IMR-90 (cell line): ENCODE data around the gene CAMK2B. TPM values are rescaled to one million over a fixed set of nuclear protein-coding genes. Genes with fewer than 3 reads are reported as not detected.

Source experiments
- ATAC-seq: fragments of 200-7000 bp; cut with Tn5 transposase; 2 replicates; pipeline ENCODE4 v1.9.1; 2020; ENCODE audit warnings: low read depth, mild to moderate bottlenecking, moderate library complexity
- BruUV-seq: library from RNA; stranded (reverse); fragments of 400-500 nt; replicated peaks from 2 replicates; lab custom pipeline; 2021; lab: Mats Ljungman, UMichigan
- CTCF ChIA-PET: fragments of 300-600 bp; formaldehyde crosslinking; extraction: SDS; loops from one replicate; lab custom pipeline; 2021; ENCODE audit warnings: antibody characterized with exemption; lab: Yijun Ruan, JAX
- POLR2A ChIA-PET: fragments of 300-600 bp; sonication (Branson Sonifier 250); formaldehyde crosslinking; loops from one replicate; lab custom pipeline; 2022; ENCODE audit warnings: antibody characterized with exemption; ENCODE audit not compliant: unreplicated experiment; lab: Charles Lee
- DNase-seq: peaks from one replicate; pipeline ENCODE4 v3.0.0; 2013
- H2AFZ ChIP-seq: replicated peaks from 2 replicates; pipeline ENCODE3; 2013; ENCODE audit warnings: low read length, mild to moderate bottlenecking; ENCODE audit not compliant: poor library complexity
- H2AK5ac ChIP-seq: 2 replicates; pipeline ENCODE4 v1.6.1; 2013; ENCODE audit warnings: low read depth, low read length, inconsistent platforms
- H2AK9ac ChIP-seq: replicated peaks from 2 replicates; pipeline ENCODE3; 2013; ENCODE audit warnings: mild to moderate bottlenecking, low read depth, low read length, moderate library complexity; ENCODE audit not compliant: poor library complexity
- H2BK120ac ChIP-seq: 2 replicates; pipeline ENCODE4 v1.6.1; 2013; ENCODE audit warnings: low read depth, low read length, inconsistent platforms
- H2BK15ac ChIP-seq: 3 replicates; pipeline ENCODE4 v1.6.1; 2013; ENCODE audit warnings: low read depth, low read length, inconsistent platforms
- H2BK20ac ChIP-seq: 2 replicates; pipeline ENCODE4 v1.6.1; 2013; ENCODE audit warnings: low read depth, mild to moderate bottlenecking, inconsistent platforms, low read length, moderate library complexity
- H2BK5ac ChIP-seq: 2 replicates; pipeline ENCODE4 v1.6.1; 2013; ENCODE audit warnings: mild to moderate bottlenecking, low read depth, low read length, inconsistent platforms; ENCODE audit not compliant: poor library complexity, severe bottlenecking
- H3K14ac ChIP-seq: replicated peaks from 2 replicates; pipeline ENCODE4 v1.6.1; 2013; ENCODE audit warnings: low read depth, low read length, inconsistent platforms
- H3K18ac ChIP-seq: 2 replicates; pipeline ENCODE4 v1.6.1; 2013; ENCODE audit warnings: low read depth, low read length, control low read depth
- H3K23ac ChIP-seq: 2 replicates; pipeline ENCODE4 v1.6.1; 2013; ENCODE audit warnings: low read depth, low read length, inconsistent platforms
- H3K27ac ChIP-seq: 2 replicates; pipeline ENCODE4 v1.5.1; 2013; ENCODE audit warnings: mild to moderate bottlenecking, control low read depth, low read length; ENCODE audit not compliant: insufficient read depth
- H3K27me3 ChIP-seq: 2 replicates; pipeline ENCODE4 v1.6.1; 2013; ENCODE audit warnings: low read length; ENCODE audit not compliant: control insufficient read depth, insufficient read depth
- H3K36me3 ChIP-seq: 2 replicates; pipeline ENCODE4 v1.6.1; 2013; ENCODE audit warnings: low read length, mixed read lengths; ENCODE audit not compliant: control insufficient read depth, insufficient read depth
- H3K4ac ChIP-seq: 2 replicates; pipeline ENCODE4 v1.6.1; 2013; ENCODE audit warnings: low read depth, low read length, inconsistent platforms
- H3K4me1 ChIP-seq: 2 replicates; pipeline ENCODE4 v1.6.1; 2013; ENCODE audit warnings: low read length, mixed read lengths; ENCODE audit not compliant: control insufficient read depth, insufficient read depth
- H3K4me2 ChIP-seq: 2 replicates; pipeline ENCODE4 v1.6.1; 2013; ENCODE audit warnings: low read depth, mild to moderate bottlenecking, control low read depth, low read length, moderate library complexity
- H3K4me3 ChIP-seq: 2 replicates; pipeline ENCODE4 v1.5.1; 2013; ENCODE audit warnings: low read depth, mild to moderate bottlenecking, control low read depth, low read length, moderate library complexity; ENCODE audit not compliant: insufficient read depth
- H3K56ac ChIP-seq: 2 replicates; pipeline ENCODE4 v1.6.1; 2013; ENCODE audit warnings: low read length, inconsistent platforms; ENCODE audit not compliant: insufficient read depth; ENCODE audit errors: extremely low read depth
- H3K79me1 ChIP-seq, 2 experiments: 2 replicates each; pipeline ENCODE4 v1.6.1; 2013; ENCODE audit warnings: low read length in 2 of 2, inconsistent platforms in 1 of 2, low read depth in 1 of 2
- H3K9ac ChIP-seq: 2 replicates; pipeline ENCODE4 v1.6.1; 2013; ENCODE audit warnings: low read depth, low read length, control low read depth
- H3K9me1 ChIP-seq: 2 replicates; pipeline ENCODE4 v1.6.1; 2013; ENCODE audit warnings: low read length, inconsistent platforms; ENCODE audit not compliant: insufficient read depth
- H3K9me3 ChIP-seq: 2 replicates; pipeline ENCODE4 v1.6.1; 2013; ENCODE audit warnings: low read length; ENCODE audit not compliant: control insufficient read depth, insufficient read depth
- H4K20me1 ChIP-seq: 2 replicates; pipeline ENCODE4 v1.6.1; 2013; ENCODE audit warnings: low read length, inconsistent platforms; ENCODE audit not compliant: insufficient read depth
- H4K5ac ChIP-seq: 2 replicates; pipeline ENCODE4 v1.6.1; 2013; ENCODE audit warnings: mild to moderate bottlenecking, low read depth, low read length, control low read depth
- H4K8ac ChIP-seq, 2 experiments: 2 replicates each; pipeline ENCODE4 v1.6.1; 2013; ENCODE audit warnings: low read depth in 2 of 2, low read length in 2 of 2, control low read depth in 1 of 2, inconsistent platforms in 1 of 2
- H4K91ac ChIP-seq: 2 replicates; pipeline ENCODE4 v1.6.1; 2013; ENCODE audit warnings: low read depth, low read length, inconsistent platforms; ENCODE audit not compliant: insufficient read depth
- BHLHE40 ChIP-seq: fragments of 150-350 bp; IDR thresholded peaks from 2 replicates; pipeline ENCODE4 v1.6.1; 2016; ENCODE audit warnings: mild to moderate bottlenecking, low read depth, low read length
- CEBPB ChIP-seq: IDR thresholded peaks from 2 replicates; pipeline ENCODE4 v1.6.1; 2012; ENCODE audit warnings: low read depth, low read length, improper control_type of control experiment
- CHD1 ChIP-seq: IDR thresholded peaks from 2 replicates; pipeline ENCODE4 v1.6.1; 2012; ENCODE audit warnings: low read depth, low read length, improper control_type of control experiment
- FOS ChIP-seq: fragments of 150-350 bp; IDR thresholded peaks from 2 replicates; pipeline ENCODE4 v1.6.1; 2016; ENCODE audit warnings: low read depth, low read length
- MAFK ChIP-seq: IDR thresholded peaks from 2 replicates; pipeline ENCODE4 v1.6.1; 2012; ENCODE audit warnings: low read depth, low read length, improper control_type of control experiment
- MAZ ChIP-seq: IDR thresholded peaks from 2 replicates; pipeline ENCODE4 v1.6.1; 2012; ENCODE audit warnings: low read depth, mild to moderate bottlenecking, low read length, improper control_type of control experiment, moderate library complexity, borderline replicate concordance
- MXI1 ChIP-seq: IDR thresholded peaks from 2 replicates; pipeline ENCODE4 v1.6.1; 2012; ENCODE audit warnings: low read depth, mild to moderate bottlenecking, low read length, moderate library complexity, borderline replicate concordance
- NFE2L2 ChIP-seq: fragments of 150-350 bp; IDR thresholded peaks from 2 replicates; pipeline ENCODE4 v1.6.1; 2016; ENCODE audit warnings: low read depth, mild to moderate bottlenecking, low read length
- POLR2A ChIP-seq: IDR thresholded peaks from 2 replicates; pipeline ENCODE4 v1.6.1; 2012; ENCODE audit warnings: mild to moderate bottlenecking, low read depth, low read length
- RAD21 ChIP-seq: IDR thresholded peaks from 2 replicates; pipeline ENCODE4 v1.6.1; 2012; ENCODE audit warnings: low read length, improper control_type of control experiment
- RCOR1 ChIP-seq: IDR thresholded peaks from 2 replicates; pipeline ENCODE4 v1.6.1; 2012; ENCODE audit warnings: mild to moderate bottlenecking, low read length, improper control_type of control experiment; ENCODE audit not compliant: insufficient replicate concordance
- RFX5 ChIP-seq: IDR thresholded peaks from 2 replicates; pipeline ENCODE4 v1.8.0; 2012; ENCODE audit warnings: low read depth, mild to moderate bottlenecking, low read length, moderate library complexity
- SMC3 ChIP-seq: fragments of 150-350 bp; IDR thresholded peaks from 2 replicates; pipeline ENCODE4 v1.6.1; 2016; ENCODE audit warnings: low read depth, mild to moderate bottlenecking, antibody characterized with exemption, low read length, moderate library complexity
- WGBS, 2 experiments: methylation state at CpG; one replicate each; pipeline versions ENCODE4 v1.1.5 to v1.1.7; 2013; ENCODE audit warnings: missing lambda C conversion rate in 2 of 2; ENCODE audit not compliant: insufficient read length in 1 of 2; ENCODE audit errors: extremely low coverage in 2 of 2; 5-methylcytosine and 5-hydroxymethylcytosine counted together
- dilution Hi-C: fragments of 300-500 bp; cut with HindIII; formaldehyde crosslinking; loops from one replicate; pipeline ENCODE4 v1.14.3; 2018; ENCODE audit warnings: low sequenced_read_pairs; ENCODE audit not compliant: unreplicated experiment
- in situ Hi-C: fragments of 300-500 bp; cut with MboI; formaldehyde crosslinking; loops from 3 replicates; pipeline ENCODE4 v1.14.3; 2019; ENCODE audit warnings: low sequenced_read_pairs, inconsistent platforms, mixed read lengths
- intact Hi-C: fragments of 100-400 bp; cut with micrococcal nuclease; formaldehyde crosslinking; loops from 2 replicates; pipeline ENCODE4 v1.10.0; 2022
- polyA plus RNA-seq, 3 experiments: library from polyadenylated mRNA; depleted of rRNA; stranded (reverse); fragments of >200 nt; gene quantifications; 2 replicates each; pipeline ENCODE4 v1.2.3, GENCODE V29; 2012; ENCODE audit warnings: low replicate concordance in 1 of 3
- total RNA-seq: library from RNA; depleted of rRNA; stranded (reverse); fragments of >200 nt; gene quantifications from 2 replicates; pipeline ENCODE4 v1.2.3, GENCODE V29; 2012
- TF ChIP-seq, protein P1 (sequence below): fragments of 150-350 bp; IDR thresholded peaks from 2 replicates; pipeline ENCODE4 v1.6.1; 2017; ENCODE audit warnings: mild to moderate bottlenecking, antibody characterized with exemption, low read length, low read depth
- TF ChIP-seq, protein P2 (sequence below): fragments of 150-350 bp; IDR thresholded peaks from 2 replicates; pipeline ENCODE4 v1.6.1; 2016; ENCODE audit warnings: low read depth, mild to moderate bottlenecking, low read length, moderate library complexity, borderline replicate concordance
- TF ChIP-seq, protein P3 (sequence below): conservative IDR thresholded peaks from 2 replicates; pipeline ENCODE4 v1.5.1; 2012; ENCODE audit warnings: mild to moderate bottlenecking, low read depth, low read length, improper control_type of control experiment

The CAMK2B gene
- total and polyA plus RNA-seq, 2 of the 4 experiments (the other 2 are of a cell fraction): 0.18 to 0.36 TPM

DNA sequence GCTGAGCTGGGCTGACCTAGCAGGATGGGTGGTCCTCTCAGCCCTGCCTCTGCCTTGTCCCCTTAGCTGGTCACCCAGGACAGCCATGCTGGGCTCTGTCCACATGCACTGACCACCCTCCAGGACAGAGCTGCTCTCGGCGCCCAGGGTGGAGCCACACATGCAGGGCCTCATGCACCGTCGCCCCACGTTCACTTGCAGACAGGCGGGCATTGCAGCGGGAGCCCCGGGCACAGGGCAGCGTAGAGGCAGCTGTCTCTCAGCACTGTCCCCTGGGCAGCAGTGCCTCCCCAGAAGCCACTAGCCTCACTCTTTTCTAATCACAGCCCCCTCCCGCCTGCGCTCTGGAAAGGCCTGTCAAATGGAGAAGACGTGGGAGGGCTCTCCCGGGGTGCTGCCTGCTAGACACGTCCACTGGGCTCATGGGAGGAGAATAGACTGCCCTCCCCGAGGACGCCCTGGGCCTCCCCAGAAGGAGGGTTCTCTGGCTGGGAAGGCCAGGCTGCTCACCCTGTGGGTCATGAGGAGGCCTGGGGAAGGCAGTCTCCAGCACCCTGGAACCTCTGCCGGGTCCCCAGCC lies 87.2 kb downstream of the CAMK2B start:
- no peak overlapping the region for H3K4me3 ChIP-seq
- CTCF ChIA-PET: no interaction called here
- H3K4ac ChIP-seq: no peak overlapping the region
- no peak overlapping the region for H3K18ac ChIP-seq
- H3K4me1 ChIP-seq: no peaks in the 10 kb centered on the region
- no peak overlapping the region for H4K8ac ChIP-seq
- H3K9me1 ChIP-seq: no peaks in the 10 kb centered on the region
- H3K4me2 ChIP-seq: no peak overlapping the region
- H2BK5ac ChIP-seq: no peak overlapping the region
- H3K9me3 ChIP-seq: no peaks in the 10 kb centered on the region
- no peaks in the 10 kb centered on the region for H3K36me3 ChIP-seq
- H4K5ac ChIP-seq: no peak overlapping the region
- peaks cover 22% of the 10 kb centered on the region for H3K27me3 ChIP-seq
- no peak overlapping the region for H2AK9ac ChIP-seq
- in situ Hi-C loops (no loop called here), intact Hi-C loops (no loop called here), dilution Hi-C loops (no loop called here)
- no peak overlapping the region for H2BK20ac ChIP-seq
- no peak overlapping the region for H4K91ac ChIP-seq
- BruUV-seq: no TSS peak
- WGBS, 2 experiments: 85% methylated on average over 9 of the region's 17 CpGs; no CpG with 5 or more reads in 1 of the 2 experiments
- TF ChIP-seq MAZ (no peak), MXI1 (no peak), SMC3 (no peak), CEBPB (no peak), RAD21 (no peak), MAFK (no peak), RCOR1 (no peak), BHLHE40 (no peak), FOS (no peak), NFE2L2 (no peak), CHD1 (no peak), RFX5 (no peak), POLR2A (no peak)
- TF ChIP-seq, protein P1, sequence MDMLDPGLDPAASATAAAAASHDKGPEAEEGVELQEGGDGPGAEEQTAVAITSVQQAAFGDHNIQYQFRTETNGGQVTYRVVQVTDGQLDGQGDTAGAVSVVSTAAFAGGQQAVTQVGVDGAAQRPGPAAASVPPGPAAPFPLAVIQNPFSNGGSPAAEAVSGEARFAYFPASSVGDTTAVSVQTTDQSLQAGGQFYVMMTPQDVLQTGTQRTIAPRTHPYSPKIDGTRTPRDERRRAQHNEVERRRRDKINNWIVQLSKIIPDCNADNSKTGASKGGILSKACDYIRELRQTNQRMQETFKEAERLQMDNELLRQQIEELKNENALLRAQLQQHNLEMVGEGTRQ: no peak
- TF ChIP-seq, protein P2, sequence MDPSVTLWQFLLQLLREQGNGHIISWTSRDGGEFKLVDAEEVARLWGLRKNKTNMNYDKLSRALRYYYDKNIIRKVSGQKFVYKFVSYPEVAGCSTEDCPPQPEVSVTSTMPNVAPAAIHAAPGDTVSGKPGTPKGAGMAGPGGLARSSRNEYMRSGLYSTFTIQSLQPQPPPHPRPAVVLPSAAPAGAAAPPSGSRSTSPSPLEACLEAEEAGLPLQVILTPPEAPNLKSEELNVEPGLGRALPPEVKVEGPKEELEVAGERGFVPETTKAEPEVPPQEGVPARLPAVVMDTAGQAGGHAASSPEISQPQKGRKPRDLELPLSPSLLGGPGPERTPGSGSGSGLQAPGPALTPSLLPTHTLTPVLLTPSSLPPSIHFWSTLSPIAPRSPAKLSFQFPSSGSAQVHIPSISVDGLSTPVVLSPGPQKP: no peak
- TF ChIP-seq, protein P3, sequence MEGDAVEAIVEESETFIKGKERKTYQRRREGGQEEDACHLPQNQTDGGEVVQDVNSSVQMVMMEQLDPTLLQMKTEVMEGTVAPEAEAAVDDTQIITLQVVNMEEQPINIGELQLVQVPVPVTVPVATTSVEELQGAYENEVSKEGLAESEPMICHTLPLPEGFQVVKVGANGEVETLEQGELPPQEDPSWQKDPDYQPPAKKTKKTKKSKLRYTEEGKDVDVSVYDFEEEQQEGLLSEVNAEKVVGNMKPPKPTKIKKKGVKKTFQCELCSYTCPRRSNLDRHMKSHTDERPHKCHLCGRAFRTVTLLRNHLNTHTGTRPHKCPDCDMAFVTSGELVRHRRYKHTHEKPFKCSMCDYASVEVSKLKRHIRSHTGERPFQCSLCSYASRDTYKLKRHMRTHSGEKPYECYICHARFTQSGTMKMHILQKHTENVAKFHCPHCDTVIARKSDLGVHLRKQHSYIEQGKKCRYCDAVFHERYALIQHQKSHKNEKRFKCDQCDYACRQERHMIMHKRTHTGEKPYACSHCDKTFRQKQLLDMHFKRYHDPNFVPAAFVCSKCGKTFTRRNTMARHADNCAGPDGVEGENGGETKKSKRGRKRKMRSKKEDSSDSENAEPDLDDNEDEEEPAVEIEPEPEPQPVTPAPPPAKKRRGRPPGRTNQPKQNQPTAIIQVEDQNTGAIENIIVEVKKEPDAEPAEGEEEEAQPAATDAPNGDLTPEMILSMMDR: no peak
- no peak overlapping the region for H2BK120ac ChIP-seq
- ATAC-seq: no peak
- H2AFZ ChIP-seq: no peak overlapping the region
- H3K23ac ChIP-seq: no peak overlapping the region
- H3K56ac ChIP-seq: no peak overlapping the region
- no peak overlapping the region for H3K14ac ChIP-seq
- H3K27ac ChIP-seq: no peak overlapping the region
- no peak overlapping the region for H2AK5ac ChIP-seq
- DNase-seq: no peak
- H2BK15ac ChIP-seq: no peak overlapping the region
- H3K79me1 ChIP-seq: no peaks in the 10 kb centered on the region
- POLR2A ChIA-PET: no interaction called here
- no peaks in the 10 kb centered on the region for H4K20me1 ChIP-seq
- H3K9ac ChIP-seq: no peak overlapping the region
